Gastrocnemius medialis (tissue), 4 donors: ENCODE measurements around the gene AGAP9.
"Not testable (repeated sequence)": the region's sequence is repeated elsewhere in the genome, so short reads cannot be mapped to it uniquely, and the experiment has no call there.

ENCODE experiments used
- POLR2A ChIP-seq, 2 donors: fragments of 450-650 bp; IDR thresholded peaks; one replicate each; pipeline ENCODE4 v1.6.1; 2017; ENCODE audit warnings: antibody characterized with exemption in 2 of 2, mild to moderate bottlenecking in 2 of 2, moderate library complexity in 2 of 2
- TF ChIP-seq, protein P1 (sequence below), 5 experiments: fragments of 450-650 bp in 3 of 5; fragments of 200-600 bp in 2 of 5; sonication (generic) in 2 of 5; IDR thresholded peaks in 4 of 5; conservative IDR thresholded peaks in 1 of 5; 1 replicate in 4 of 5; 2 replicates in 1 of 5; pipeline ENCODE4 v1.5.1; 2016 to 2019; ENCODE audit warnings: antibody characterized with exemption in 5 of 5, mild to moderate bottlenecking in 3 of 5, moderate library complexity in 3 of 5

- TF ChIP-seq POLR2A (IDR thresholded peaks at IDR 0.05): not testable (repeated sequence)
- TF ChIP-seq, protein P1, sequence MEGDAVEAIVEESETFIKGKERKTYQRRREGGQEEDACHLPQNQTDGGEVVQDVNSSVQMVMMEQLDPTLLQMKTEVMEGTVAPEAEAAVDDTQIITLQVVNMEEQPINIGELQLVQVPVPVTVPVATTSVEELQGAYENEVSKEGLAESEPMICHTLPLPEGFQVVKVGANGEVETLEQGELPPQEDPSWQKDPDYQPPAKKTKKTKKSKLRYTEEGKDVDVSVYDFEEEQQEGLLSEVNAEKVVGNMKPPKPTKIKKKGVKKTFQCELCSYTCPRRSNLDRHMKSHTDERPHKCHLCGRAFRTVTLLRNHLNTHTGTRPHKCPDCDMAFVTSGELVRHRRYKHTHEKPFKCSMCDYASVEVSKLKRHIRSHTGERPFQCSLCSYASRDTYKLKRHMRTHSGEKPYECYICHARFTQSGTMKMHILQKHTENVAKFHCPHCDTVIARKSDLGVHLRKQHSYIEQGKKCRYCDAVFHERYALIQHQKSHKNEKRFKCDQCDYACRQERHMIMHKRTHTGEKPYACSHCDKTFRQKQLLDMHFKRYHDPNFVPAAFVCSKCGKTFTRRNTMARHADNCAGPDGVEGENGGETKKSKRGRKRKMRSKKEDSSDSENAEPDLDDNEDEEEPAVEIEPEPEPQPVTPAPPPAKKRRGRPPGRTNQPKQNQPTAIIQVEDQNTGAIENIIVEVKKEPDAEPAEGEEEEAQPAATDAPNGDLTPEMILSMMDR (IDR thresholded peaks at IDR 0.05 in 4 of 5, conservative IDR thresholded peaks at IDR 0.05 in 1 of 5): peak in 1 of 5 experiments; percentile 24
Observed at GRCh38 chr10:47461261-47461687, 62.2 kb downstream of the AGAP9 start.
